ENCODE data around the gene NMB.

Gene NMB

DNA sequence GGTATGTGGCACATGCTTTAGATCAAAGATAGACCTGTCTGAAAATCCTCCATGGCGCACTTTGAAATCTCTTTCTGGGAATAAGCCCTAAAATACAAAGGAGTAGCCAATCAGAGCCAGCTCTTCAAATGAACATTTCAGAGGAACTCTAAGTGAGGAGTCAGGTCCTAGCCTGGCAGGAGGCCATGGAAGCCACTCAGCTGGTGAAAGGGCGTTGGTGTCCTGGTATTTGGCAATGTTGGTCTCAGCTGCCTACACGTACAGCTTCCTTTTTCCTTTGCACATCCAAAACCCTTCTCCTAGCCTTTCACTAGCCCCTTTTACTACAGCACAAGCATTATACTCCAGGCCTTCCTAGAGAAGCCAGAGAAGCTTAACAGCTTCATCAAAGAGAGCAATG, 9.5 kb downstream of the NMB start:
- TF ChIP-seq CSDC2 (CRISPR knock-in tag; IDR thresholded peaks at IDR 0.05): no peak

DNA sequence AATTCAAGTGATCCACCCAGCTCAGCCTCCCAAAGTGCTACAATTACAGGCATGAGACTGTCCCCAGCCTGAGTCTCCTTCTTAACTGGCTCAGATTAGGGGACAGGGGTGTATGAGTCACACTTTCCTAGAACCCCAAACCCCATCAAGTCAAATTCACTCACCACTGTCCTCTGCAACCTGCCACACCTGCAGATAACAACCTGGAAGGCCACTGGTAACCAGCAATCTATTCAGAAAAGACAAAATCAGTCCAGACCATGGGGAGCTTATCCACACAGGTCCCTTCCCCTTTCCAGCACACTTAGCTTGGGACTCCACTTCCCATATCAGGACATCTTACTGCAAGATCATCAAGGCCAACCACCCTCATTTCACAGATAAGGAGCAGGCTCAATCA, 10.3 kb downstream of the NMB start:
- no peak for ATAC-seq
- TF ChIP-seq ZNF70 (CRISPR knock-in tag; IDR thresholded peaks at IDR 0.05): no peak
- TF ChIP-seq, protein P1, sequence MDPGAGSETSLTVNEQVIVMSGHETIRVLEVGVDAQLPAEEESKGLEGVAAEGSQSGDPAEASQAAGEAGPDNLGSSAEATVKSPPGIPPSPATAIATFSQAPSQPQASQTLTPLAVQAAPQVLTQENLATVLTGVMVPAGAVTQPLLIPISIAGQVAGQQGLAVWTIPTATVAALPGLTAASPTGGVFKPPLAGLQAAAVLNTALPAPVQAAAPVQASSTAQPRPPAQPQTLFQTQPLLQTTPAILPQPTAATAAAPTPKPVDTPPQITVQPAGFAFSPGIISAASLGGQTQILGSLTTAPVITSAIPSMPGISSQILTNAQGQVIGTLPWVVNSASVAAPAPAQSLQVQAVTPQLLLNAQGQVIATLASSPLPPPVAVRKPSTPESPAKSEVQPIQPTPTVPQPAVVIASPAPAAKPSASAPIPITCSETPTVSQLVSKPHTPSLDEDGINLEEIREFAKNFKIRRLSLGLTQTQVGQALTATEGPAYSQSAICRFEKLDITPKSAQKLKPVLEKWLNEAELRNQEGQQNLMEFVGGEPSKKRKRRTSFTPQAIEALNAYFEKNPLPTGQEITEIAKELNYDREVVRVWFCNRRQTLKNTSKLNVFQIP (CRISPR knock-in tag; IDR thresholded peaks at IDR 0.05; ENCODE audit: borderline replicate concordance, low read depth): no peak
- TF ChIP-seq ZFP30 (CRISPR knock-in tag; IDR thresholded peaks at IDR 0.05): no peak
- no peak for TF ChIP-seq ZFP3 (CRISPR knock-in tag; IDR thresholded peaks at IDR 0.05)
- TF ChIP-seq, protein P2, sequence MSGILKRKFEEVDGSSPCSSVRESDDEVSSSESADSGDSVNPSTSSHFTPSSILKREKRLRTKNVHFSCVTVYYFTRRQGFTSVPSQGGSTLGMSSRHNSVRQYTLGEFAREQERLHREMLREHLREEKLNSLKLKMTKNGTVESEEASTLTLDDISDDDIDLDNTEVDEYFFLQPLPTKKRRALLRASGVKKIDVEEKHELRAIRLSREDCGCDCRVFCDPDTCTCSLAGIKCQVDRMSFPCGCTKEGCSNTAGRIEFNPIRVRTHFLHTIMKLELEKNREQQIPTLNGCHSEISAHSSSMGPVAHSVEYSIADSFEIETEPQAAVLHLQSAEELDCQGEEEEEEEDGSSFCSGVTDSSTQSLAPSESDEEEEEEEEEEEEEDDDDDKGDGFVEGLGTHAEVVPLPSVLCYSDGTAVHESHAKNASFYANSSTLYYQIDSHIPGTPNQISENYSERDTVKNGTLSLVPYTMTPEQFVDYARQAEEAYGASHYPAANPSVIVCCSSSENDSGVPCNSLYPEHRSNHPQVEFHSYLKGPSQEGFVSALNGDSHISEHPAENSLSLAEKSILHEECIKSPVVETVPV (CRISPR knock-in tag; IDR thresholded peaks at IDR 0.05): no peak

More for the DNA sequence above, 9.5 kb downstream of the NMB start:
- no peak for ATAC-seq

DNA sequence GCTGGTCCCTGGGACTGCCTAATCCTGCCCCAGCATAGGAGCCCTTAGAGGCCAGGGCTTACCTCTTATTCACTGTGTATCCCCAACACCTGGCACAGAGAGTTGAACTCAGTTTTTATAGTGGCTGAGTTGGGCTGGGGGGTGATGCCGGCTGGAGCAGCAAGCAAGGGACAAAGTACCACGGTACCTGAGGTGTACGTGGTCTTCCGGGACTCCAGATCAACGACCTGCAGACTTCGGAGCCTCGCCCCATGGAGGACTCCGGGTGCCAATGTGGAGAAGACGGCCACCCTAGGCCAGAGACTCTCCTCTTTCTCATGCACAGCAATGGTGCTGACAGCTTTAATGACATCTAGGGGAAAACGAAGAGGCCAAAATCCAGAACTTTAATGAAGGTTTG, 12.0 kb downstream of the NMB start:
- ATAC-seq: no peak
- TF ChIP-seq, protein P3, sequence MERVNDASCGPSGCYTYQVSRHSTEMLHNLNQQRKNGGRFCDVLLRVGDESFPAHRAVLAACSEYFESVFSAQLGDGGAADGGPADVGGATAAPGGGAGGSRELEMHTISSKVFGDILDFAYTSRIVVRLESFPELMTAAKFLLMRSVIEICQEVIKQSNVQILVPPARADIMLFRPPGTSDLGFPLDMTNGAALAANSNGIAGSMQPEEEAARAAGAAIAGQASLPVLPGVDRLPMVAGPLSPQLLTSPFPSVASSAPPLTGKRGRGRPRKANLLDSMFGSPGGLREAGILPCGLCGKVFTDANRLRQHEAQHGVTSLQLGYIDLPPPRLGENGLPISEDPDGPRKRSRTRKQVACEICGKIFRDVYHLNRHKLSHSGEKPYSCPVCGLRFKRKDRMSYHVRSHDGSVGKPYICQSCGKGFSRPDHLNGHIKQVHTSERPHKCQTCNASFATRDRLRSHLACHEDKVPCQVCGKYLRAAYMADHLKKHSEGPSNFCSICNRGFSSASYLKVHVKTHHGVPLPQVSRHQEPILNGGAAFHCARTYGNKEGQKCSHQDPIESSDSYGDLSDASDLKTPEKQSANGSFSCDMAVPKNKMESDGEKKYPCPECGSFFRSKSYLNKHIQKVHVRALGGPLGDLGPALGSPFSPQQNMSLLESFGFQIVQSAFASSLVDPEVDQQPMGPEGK (CRISPR knock-in tag; IDR thresholded peaks at IDR 0.05; ENCODE audit: borderline replicate concordance): no peak
- TF ChIP-seq, protein P2 (CRISPR knock-in tag; IDR thresholded peaks at IDR 0.05): no peak
- TF ChIP-seq OSR1 (CRISPR knock-in tag; IDR thresholded peaks at IDR 0.05): no peak
- TF ChIP-seq ZNF70 (CRISPR knock-in tag; IDR thresholded peaks at IDR 0.05): no peak
- TF ChIP-seq, protein P1 (CRISPR knock-in tag; IDR thresholded peaks at IDR 0.05; ENCODE audit: borderline replicate concordance, low read depth): no peak
- no peak for TF ChIP-seq TCF4 (CRISPR knock-in tag; IDR thresholded peaks at IDR 0.05; ENCODE audit: borderline replicate concordance)
- TF ChIP-seq, protein P4, sequence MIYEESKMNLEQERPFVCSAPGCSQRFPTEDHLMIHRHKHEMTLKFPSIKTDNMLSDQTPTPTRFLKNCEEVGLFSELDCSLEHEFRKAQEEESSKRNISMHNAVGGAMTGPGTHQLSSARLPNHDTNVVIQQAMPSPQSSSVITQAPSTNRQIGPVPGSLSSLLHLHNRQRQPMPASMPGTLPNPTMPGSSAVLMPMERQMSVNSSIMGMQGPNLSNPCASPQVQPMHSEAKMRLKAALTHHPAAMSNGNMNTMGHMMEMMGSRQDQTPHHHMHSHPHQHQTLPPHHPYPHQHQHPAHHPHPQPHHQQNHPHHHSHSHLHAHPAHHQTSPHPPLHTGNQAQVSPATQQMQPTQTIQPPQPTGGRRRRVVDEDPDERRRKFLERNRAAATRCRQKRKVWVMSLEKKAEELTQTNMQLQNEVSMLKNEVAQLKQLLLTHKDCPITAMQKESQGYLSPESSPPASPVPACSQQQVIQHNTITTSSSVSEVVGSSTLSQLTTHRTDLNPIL (CRISPR knock-in tag; IDR thresholded peaks at IDR 0.05; ENCODE audit: low read depth): no peak
- TF ChIP-seq RARB (CRISPR knock-in tag; IDR thresholded peaks at IDR 0.05): no peak
- TF ChIP-seq ISL1 (CRISPR knock-in tag; IDR thresholded peaks at IDR 0.05): no peak
- TF ChIP-seq BACH2 (CRISPR knock-in tag; IDR thresholded peaks at IDR 0.05; ENCODE audit: borderline replicate concordance): no peak
- no peak for TF ChIP-seq ZNF8 (CRISPR knock-in tag; IDR thresholded peaks at IDR 0.05)
- TF ChIP-seq TOX (CRISPR knock-in tag; IDR thresholded peaks at IDR 0.05; ENCODE audit: borderline replicate concordance): no peak
- no peak for TF ChIP-seq ZFP30 (CRISPR knock-in tag; IDR thresholded peaks at IDR 0.05)
- no peak for TF ChIP-seq ZFP3 (CRISPR knock-in tag; IDR thresholded peaks at IDR 0.05)
- no peak for TF ChIP-seq GLIS3 (CRISPR knock-in tag; IDR thresholded peaks at IDR 0.05)

DNA sequence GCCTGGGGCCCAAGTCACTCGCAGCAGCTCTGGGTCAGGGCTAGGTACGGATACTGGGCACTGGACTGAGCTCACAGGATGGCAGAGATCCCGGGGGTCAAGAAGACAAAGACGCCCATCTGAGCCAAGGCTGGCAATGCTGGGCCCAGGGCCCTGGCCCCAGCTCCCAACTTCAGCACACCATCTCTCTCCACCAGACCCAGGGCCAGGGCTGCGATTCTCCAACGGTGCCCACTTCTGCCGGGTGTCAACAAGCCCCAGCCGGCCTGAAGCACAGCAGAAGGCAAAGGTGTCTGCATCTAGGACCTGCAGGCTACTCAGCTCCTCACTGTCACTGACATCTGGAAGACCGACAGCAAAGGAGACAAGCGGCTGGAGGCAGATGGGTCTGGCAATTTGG, 12.5 kb downstream of the NMB start:
- ATAC-seq: no peak
- TF ChIP-seq ESRRG (CRISPR knock-in tag; IDR thresholded peaks at IDR 0.05) (no peak), TOX (CRISPR knock-in tag; IDR thresholded peaks at IDR 0.05; ENCODE audit: borderline replicate concordance) (no peak), ARNTL (CRISPR knock-in tag; IDR thresholded peaks at IDR 0.05; ENCODE audit: borderline replicate concordance, low read depth) (no peak), BACH2 (CRISPR knock-in tag; IDR thresholded peaks at IDR 0.05; ENCODE audit: borderline replicate concordance) (no peak), ZFP30 (CRISPR knock-in tag; IDR thresholded peaks at IDR 0.05) (no peak), ZFP3 (CRISPR knock-in tag; IDR thresholded peaks at IDR 0.05) (no peak), CSDC2 (CRISPR knock-in tag; IDR thresholded peaks at IDR 0.05) (no peak)
